GM19035 (cell line): Measurements from ENCODE around the gene HNRNPH3.
"Not testable (repeated sequence)": the region's sequence is repeated elsewhere in the genome, so short reads cannot be mapped to it uniquely, and the experiment has no call there.

ENCODE experiments used
- ATAC-seq: cut with Tn5 transposase; IDR thresholded peaks from one replicate; pipeline ENCODE4 v1.9.1; 2021; ENCODE audit not compliant: unreplicated experiment

HNRNPH3 gene

GRCh38 chr10:68331455-68332258, at the start of gene HNRNPH3:
Gene HNRNPH3 (plus strand): TSS chr10:68332064. CDS start chr10:68337222, 5,158 bp downstream.
- peak; percentile 80 for ATAC-seq

- no peak for ATAC-seq
These were observed 47.5 kb upstream of the HNRNPH3 start for GRCh38 chr10:68284062-68285001.

DNA sequence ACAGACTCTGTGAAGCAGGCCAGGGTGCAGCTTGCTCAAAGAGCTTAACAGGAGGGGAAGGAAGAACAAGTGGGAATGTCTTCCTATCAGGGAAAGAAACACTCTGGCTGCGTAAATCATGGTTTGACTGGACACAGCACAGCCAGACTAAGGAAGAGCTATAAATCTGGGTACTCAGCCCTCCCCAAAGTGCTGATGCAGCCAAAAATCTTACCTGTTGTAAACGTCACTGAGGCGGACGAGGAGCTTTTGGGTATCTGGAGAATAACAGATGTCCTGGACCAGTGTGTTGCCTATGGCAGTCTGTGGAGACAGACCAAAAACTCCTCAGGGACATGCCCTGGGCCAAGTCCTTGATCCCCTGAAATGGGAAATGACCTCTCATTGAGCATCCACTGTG, 43.1 kb upstream of the HNRNPH3 start:
- ATAC-seq, result no peak

DNA sequence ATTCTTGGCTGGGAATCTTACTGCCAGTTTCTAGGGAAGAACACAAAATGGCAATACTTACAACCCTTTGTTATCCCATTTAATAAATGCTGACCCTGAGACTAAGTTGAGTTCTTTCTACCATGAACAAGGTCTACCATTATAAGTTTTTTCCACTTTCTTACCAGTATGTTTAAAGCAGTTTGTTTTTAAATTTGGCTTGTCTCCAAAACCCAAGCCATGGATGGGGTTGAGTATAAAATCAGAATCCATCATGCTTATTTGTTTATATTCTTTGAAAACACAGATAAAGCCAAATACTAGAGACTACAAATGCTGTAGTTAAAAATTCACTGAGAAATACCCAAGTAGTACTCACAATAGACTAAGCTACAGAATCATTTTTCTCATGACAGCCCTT, 41.1 kb upstream of the HNRNPH3 start:
- ATAC-seq, result no peak

DNA sequence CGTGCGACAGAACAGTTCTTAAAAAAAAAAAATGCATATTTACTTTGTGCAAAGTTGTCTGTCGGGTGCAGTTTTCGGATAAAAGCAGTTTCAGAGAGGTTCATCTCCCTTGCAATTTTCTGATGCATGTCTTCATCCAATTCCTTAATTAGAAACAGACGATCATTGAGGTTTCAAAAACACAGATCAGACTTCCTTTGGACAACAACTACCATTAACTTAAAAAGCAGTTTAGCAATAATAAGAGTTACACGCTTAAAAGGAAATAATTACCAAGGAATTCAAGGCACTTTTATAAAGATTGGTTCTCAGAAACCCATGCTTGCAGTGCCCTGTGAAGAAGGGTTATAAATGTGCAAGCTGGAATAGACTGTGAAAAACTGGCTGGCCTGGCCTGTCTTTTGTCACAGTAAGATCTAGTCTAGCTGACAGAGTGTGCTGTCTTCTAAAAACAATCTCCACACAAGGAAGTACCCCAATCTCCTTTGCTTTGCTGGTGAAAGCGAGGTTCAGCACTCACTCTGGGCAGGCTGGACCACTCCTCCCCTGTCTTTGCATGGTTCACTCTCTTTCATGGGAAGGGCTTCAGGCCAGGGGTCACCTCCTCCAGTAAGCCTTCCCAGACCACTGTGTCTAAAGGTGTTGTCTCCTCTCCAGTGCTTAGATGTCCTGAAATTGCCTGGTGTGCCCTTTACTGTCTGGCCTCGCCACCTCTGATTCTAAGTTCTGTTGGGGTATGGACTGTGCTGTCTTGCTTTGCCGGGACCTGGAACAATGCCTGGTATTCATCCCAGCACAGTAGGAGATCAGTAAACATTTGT, 34.8 kb upstream of the HNRNPH3 start:
- no peak for ATAC-seq

GRCh38 chr10:68301301-68301700, 30.6 kb upstream of the HNRNPH3 start:
- no peak for ATAC-seq

DNA sequence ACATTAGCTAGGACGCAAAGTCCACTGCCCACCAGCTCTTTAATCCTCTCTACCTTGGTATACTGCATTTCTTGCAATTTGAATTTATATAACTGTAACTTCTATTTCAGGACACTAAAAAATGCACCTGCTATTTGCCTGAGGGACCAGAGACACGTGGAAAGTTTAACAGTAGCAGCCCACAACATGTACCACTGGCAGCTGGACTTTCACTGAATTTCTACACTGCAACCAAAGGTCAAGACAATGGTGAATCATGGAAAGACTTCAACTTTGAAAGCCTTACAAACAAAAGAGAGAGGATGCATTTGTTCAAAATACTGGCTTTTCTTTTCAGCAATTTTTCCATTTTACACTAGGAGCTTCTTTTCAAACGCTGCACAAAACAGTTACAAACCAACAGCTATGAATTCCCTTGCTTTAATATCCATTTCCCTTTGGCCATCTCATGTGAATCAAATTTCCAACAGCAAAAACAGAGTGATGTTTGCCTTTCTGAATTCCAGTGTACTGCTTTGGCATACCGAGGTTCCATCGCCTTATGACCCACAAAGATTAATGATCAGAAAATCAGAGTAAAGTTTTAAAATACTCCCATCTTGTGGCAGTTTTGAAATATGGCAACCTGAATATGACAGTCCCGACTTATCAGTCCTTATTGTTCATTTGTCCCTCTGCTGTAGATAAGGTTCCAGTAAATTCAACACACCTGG, 29.9 kb upstream of the HNRNPH3 start:
- peak; percentile 65 for ATAC-seq

DNA sequence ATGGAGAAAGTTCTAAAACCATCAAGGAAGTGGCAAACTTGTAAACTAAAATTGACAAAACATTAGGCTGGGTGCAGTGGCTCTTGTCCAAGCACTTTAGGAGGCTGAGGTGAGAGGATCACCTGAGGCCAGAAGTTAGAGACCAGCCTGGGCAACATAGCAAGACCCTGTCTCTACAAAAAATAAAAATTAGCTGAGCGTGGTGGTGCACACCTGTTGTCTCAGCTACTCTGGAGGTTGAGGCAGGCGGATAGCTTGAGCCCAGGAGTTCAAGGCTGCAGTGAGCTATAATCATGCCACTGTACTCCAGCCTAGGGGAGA, 29.4 kb upstream of the HNRNPH3 start:
- ATAC-seq, result no peak

GRCh38 chr10:68302871-68303270, 29.0 kb upstream of the HNRNPH3 start:
- no peak for ATAC-seq

DNA sequence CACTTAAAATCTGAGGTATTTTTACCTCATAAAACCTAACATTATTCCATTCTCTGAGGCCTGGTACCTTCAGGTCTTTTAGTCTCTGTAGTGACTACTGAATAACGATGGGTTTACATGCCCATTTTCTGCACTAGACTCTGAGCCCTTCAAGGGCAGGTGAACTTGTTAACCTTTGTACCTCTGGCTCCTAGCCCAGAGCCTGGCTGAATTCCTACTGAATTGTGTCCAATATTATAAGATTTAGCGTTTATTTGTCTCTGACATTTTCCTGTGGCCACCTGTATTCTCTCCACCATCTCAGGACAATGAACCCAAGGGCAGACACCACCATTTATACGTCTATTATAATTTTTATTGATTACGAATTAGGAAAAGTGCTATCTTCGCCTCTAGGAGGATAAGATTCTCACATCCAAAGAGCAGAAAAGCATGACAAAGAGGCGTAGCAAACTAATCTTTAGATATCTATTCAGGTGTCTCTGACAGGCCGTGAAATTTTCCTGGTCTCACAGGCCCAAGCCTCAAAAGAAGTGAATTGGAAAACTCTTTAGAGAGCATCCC, 27.9 kb upstream of the HNRNPH3 start:
- ATAC-seq, result no peak

DNA sequence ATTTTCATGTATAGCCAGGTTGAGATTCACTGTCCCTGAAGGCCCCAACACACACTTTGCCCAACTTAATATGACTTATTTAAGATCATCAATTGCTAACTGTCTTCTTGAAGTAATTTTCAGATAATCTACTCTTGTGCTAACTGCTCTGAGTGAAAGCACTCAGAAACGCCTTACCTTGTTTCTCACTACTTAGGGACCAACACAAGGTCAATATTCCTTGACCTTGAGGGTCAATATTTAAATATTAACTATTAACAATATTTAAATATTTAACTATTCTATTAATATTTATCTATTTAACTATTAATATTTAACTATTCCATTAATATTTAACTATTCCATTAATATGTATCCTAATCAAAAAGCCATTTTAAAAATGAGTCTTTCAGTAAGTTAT, 26.0 kb upstream of the HNRNPH3 start:
- no peak for ATAC-seq

- no peak for ATAC-seq
These were observed 21.3 kb upstream of the HNRNPH3 start for GRCh38 chr10:68310531-68310930.

- ATAC-seq, result not testable (repeated sequence)
These were observed 16.9 kb upstream of the HNRNPH3 start for GRCh38 chr10:68314930-68315329.

DNA sequence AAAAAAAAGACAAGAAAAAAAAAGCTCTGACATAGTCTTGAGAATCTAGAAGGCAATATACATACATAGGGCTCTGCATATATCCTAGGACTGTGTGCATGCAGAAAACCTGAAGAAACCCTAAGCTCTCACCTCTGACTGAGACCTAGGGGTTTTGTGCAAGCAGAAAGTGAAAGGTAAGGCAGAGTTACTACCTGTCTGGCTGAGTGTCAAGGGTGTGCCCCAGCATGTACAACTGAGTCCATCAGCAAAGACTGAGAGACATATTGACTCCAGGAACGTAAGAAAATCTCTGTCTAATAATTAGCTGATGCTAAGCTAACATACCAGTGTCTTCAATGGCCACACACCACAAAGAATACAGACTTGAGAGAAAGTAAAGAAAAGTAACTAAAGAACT, 16.3 kb upstream of the HNRNPH3 start:
- ATAC-seq, result no peak

GRCh38 chr10:68318331-68319059, 13.4 kb upstream of the HNRNPH3 start:
- no peak for ATAC-seq

- ATAC-seq, result not testable (repeated sequence)
These were observed 7.5 kb upstream of the HNRNPH3 start for GRCh38 chr10:68324396-68324795.

DNA sequence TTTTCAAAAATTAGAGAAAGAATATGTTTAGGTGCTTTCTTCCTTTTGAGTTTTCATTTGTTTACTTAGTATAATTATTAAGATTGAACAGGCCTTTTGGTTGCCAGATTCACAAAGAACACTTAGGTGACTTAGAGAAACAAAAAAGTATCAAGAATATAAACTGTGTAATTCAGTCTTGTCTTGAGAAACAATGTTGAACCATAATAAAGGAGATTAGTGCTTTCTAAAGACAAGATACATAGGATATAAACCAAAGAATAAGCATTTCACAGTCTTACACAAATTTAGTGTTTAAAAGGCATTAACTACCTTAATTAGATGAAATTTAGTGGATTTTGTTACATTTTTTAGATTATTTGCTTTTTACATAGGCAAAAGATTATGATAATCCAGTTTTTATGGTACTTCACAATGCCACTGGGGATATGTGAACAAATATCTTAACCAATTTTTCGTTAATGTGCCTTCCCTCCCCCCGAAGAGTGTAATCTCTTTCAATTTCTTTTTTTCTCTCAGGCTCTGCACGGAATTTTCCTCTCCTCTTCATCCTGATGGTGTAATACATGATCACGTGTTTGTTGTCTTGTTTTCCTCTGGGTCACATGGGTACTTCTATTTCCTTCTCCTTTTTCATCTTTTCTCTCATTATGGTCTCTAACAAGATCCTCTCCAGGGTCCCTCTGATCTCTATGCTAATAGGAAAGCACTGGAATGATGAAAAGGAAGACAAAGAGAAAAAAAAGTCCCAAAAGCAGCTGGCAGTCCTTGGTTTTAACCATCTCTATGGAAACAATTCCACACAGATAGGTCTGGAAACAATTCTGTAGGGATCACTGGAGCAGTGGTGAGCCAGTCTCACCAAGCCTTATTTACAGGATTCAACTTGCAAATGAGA, 3.7 kb upstream of the HNRNPH3 start:
- no peak for ATAC-seq

- ATAC-seq, result no peak
These were observed 2.4 kb upstream of the HNRNPH3 start for GRCh38 chr10:68329506-68329861.
